Peyer's patch (tissue), 4 donors: ENCODE measurements around the gene ERVFRD-1.

Experiments used
- CTCF ChIP-seq, 6 experiments: fragments of 450-650 bp in 4 of 6; fragments of 200-600 bp in 2 of 6; sonication (generic) in 1 of 6; IDR thresholded peaks; one replicate each; pipeline ENCODE4 v1.5.1; 2017 to 2019; ENCODE audit warnings: antibody characterized with exemption in 6 of 6, mild to moderate bottlenecking in 3 of 6, moderate library complexity in 1 of 6
- POLR2A ChIP-seq, 2 donors: fragments of 450-650 bp; IDR thresholded peaks; one replicate each; pipeline ENCODE4 v1.5.1; 2017; ENCODE audit warnings: antibody characterized with exemption in 2 of 2, mild to moderate bottlenecking in 2 of 2, moderate library complexity in 2 of 2

GRCh38 chr6:11094941-11095340, 16.6 kb downstream of the ERVFRD-1 start:
- no peak for TF ChIP-seq CTCF (IDR thresholded peaks at IDR 0.05)
- TF ChIP-seq POLR2A (IDR thresholded peaks at IDR 0.05): no peak
